IMR-90 (cell line): Measurements from ENCODE around the gene C17orf107. TPM values are rescaled to one million over a fixed set of nuclear protein-coding genes. Genes with fewer than 3 reads are reported as not detected.

Experiments used
- ATAC-seq: fragments of 200-7000 bp; cut with Tn5 transposase; 2 replicates; pipeline ENCODE4 v1.9.1; 2020; ENCODE audit warnings: low read depth, mild to moderate bottlenecking, moderate library complexity
- BruUV-seq: library from RNA; stranded (reverse); fragments of 400-500 nt; replicated peaks from 2 replicates; lab custom pipeline; 2021; lab: Mats Ljungman, UMichigan
- CTCF ChIA-PET: fragments of 300-600 bp; formaldehyde crosslinking; extraction: SDS; loops from one replicate; lab custom pipeline; 2021; ENCODE audit warnings: antibody characterized with exemption; lab: Yijun Ruan, JAX
- POLR2A ChIA-PET: fragments of 300-600 bp; sonication (Branson Sonifier 250); formaldehyde crosslinking; loops from one replicate; lab custom pipeline; 2022; ENCODE audit warnings: antibody characterized with exemption; ENCODE audit not compliant: unreplicated experiment; lab: Charles Lee
- DNase-seq: peaks from one replicate; pipeline ENCODE4 v3.0.0; 2013
- H2AFZ ChIP-seq: replicated peaks from 2 replicates; pipeline ENCODE3; 2013; ENCODE audit warnings: low read length, mild to moderate bottlenecking; ENCODE audit not compliant: poor library complexity
- H2AK5ac ChIP-seq: 2 replicates; pipeline ENCODE4 v1.6.1; 2013; ENCODE audit warnings: low read depth, low read length, inconsistent platforms
- H2AK9ac ChIP-seq: replicated peaks from 2 replicates; pipeline ENCODE3; 2013; ENCODE audit warnings: mild to moderate bottlenecking, low read depth, low read length, moderate library complexity; ENCODE audit not compliant: poor library complexity
- H2BK120ac ChIP-seq: 2 replicates; pipeline ENCODE4 v1.6.1; 2013; ENCODE audit warnings: low read depth, low read length, inconsistent platforms
- H2BK15ac ChIP-seq: 3 replicates; pipeline ENCODE4 v1.6.1; 2013; ENCODE audit warnings: low read depth, low read length, inconsistent platforms
- H2BK20ac ChIP-seq: 2 replicates; pipeline ENCODE4 v1.6.1; 2013; ENCODE audit warnings: low read depth, mild to moderate bottlenecking, inconsistent platforms, low read length, moderate library complexity
- H2BK5ac ChIP-seq: 2 replicates; pipeline ENCODE4 v1.6.1; 2013; ENCODE audit warnings: mild to moderate bottlenecking, low read depth, low read length, inconsistent platforms; ENCODE audit not compliant: poor library complexity, severe bottlenecking
- H3K14ac ChIP-seq: replicated peaks from 2 replicates; pipeline ENCODE4 v1.6.1; 2013; ENCODE audit warnings: low read depth, low read length, inconsistent platforms
- H3K18ac ChIP-seq: 2 replicates; pipeline ENCODE4 v1.6.1; 2013; ENCODE audit warnings: low read depth, low read length, control low read depth
- H3K23ac ChIP-seq: 2 replicates; pipeline ENCODE4 v1.6.1; 2013; ENCODE audit warnings: low read depth, low read length, inconsistent platforms
- H3K27ac ChIP-seq: 2 replicates; pipeline ENCODE4 v1.5.1; 2013; ENCODE audit warnings: mild to moderate bottlenecking, control low read depth, low read length; ENCODE audit not compliant: insufficient read depth
- H3K27me3 ChIP-seq: 2 replicates; pipeline ENCODE4 v1.6.1; 2013; ENCODE audit warnings: low read length; ENCODE audit not compliant: control insufficient read depth, insufficient read depth
- H3K36me3 ChIP-seq: 2 replicates; pipeline ENCODE4 v1.6.1; 2013; ENCODE audit warnings: low read length, mixed read lengths; ENCODE audit not compliant: control insufficient read depth, insufficient read depth
- H3K4ac ChIP-seq: 2 replicates; pipeline ENCODE4 v1.6.1; 2013; ENCODE audit warnings: low read depth, low read length, inconsistent platforms
- H3K4me1 ChIP-seq: 2 replicates; pipeline ENCODE4 v1.6.1; 2013; ENCODE audit warnings: low read length, mixed read lengths; ENCODE audit not compliant: control insufficient read depth, insufficient read depth
- H3K4me2 ChIP-seq: 2 replicates; pipeline ENCODE4 v1.6.1; 2013; ENCODE audit warnings: low read depth, mild to moderate bottlenecking, control low read depth, low read length, moderate library complexity
- H3K4me3 ChIP-seq: 2 replicates; pipeline ENCODE4 v1.5.1; 2013; ENCODE audit warnings: low read depth, mild to moderate bottlenecking, control low read depth, low read length, moderate library complexity; ENCODE audit not compliant: insufficient read depth
- H3K56ac ChIP-seq: 2 replicates; pipeline ENCODE4 v1.6.1; 2013; ENCODE audit warnings: low read length, inconsistent platforms; ENCODE audit not compliant: insufficient read depth; ENCODE audit errors: extremely low read depth
- H3K79me1 ChIP-seq, 2 experiments: 2 replicates each; pipeline ENCODE4 v1.6.1; 2013; ENCODE audit warnings: low read length in 2 of 2, inconsistent platforms in 1 of 2, low read depth in 1 of 2
- H3K9ac ChIP-seq: 2 replicates; pipeline ENCODE4 v1.6.1; 2013; ENCODE audit warnings: low read depth, low read length, control low read depth
- H3K9me1 ChIP-seq: 2 replicates; pipeline ENCODE4 v1.6.1; 2013; ENCODE audit warnings: low read length, inconsistent platforms; ENCODE audit not compliant: insufficient read depth
- H3K9me3 ChIP-seq: 2 replicates; pipeline ENCODE4 v1.6.1; 2013; ENCODE audit warnings: low read length; ENCODE audit not compliant: control insufficient read depth, insufficient read depth
- H4K20me1 ChIP-seq: 2 replicates; pipeline ENCODE4 v1.6.1; 2013; ENCODE audit warnings: low read length, inconsistent platforms; ENCODE audit not compliant: insufficient read depth
- H4K5ac ChIP-seq: 2 replicates; pipeline ENCODE4 v1.6.1; 2013; ENCODE audit warnings: mild to moderate bottlenecking, low read depth, low read length, control low read depth
- H4K8ac ChIP-seq, 2 experiments: 2 replicates each; pipeline ENCODE4 v1.6.1; 2013; ENCODE audit warnings: low read depth in 2 of 2, low read length in 2 of 2, control low read depth in 1 of 2, inconsistent platforms in 1 of 2
- H4K91ac ChIP-seq: 2 replicates; pipeline ENCODE4 v1.6.1; 2013; ENCODE audit warnings: low read depth, low read length, inconsistent platforms; ENCODE audit not compliant: insufficient read depth
- POLR2A ChIP-seq: IDR thresholded peaks from 2 replicates; pipeline ENCODE4 v1.6.1; 2012; ENCODE audit warnings: mild to moderate bottlenecking, low read depth, low read length
- RAD21 ChIP-seq: IDR thresholded peaks from 2 replicates; pipeline ENCODE4 v1.6.1; 2012; ENCODE audit warnings: low read length, improper control_type of control experiment
- USF2 ChIP-seq: fragments of 150-350 bp; IDR thresholded peaks from 2 replicates; pipeline ENCODE4 v1.6.1; 2017; ENCODE audit warnings: mild to moderate bottlenecking, antibody characterized with exemption, low read length, low read depth
- WGBS, 2 experiments: methylation state at CpG; one replicate each; pipeline versions ENCODE4 v1.1.5 to v1.1.7; 2013; ENCODE audit warnings: missing lambda C conversion rate in 2 of 2; ENCODE audit not compliant: insufficient read length in 1 of 2; ENCODE audit errors: extremely low coverage in 2 of 2; 5-methylcytosine and 5-hydroxymethylcytosine counted together
- dilution Hi-C: fragments of 300-500 bp; cut with HindIII; formaldehyde crosslinking; loops from one replicate; pipeline ENCODE4 v1.14.3; 2018; ENCODE audit warnings: low sequenced_read_pairs; ENCODE audit not compliant: unreplicated experiment
- in situ Hi-C: fragments of 300-500 bp; cut with MboI; formaldehyde crosslinking; loops from 3 replicates; pipeline ENCODE4 v1.14.3; 2019; ENCODE audit warnings: low sequenced_read_pairs, inconsistent platforms, mixed read lengths
- intact Hi-C: fragments of 100-400 bp; cut with micrococcal nuclease; formaldehyde crosslinking; loops from 2 replicates; pipeline ENCODE4 v1.10.0; 2022
- polyA plus RNA-seq, 3 experiments: library from polyadenylated mRNA; depleted of rRNA; stranded (reverse); fragments of >200 nt; gene quantifications; 2 replicates each; pipeline ENCODE4 v1.2.3, GENCODE V29; 2012; ENCODE audit warnings: low replicate concordance in 1 of 3
- total RNA-seq: library from RNA; depleted of rRNA; stranded (reverse); fragments of >200 nt; gene quantifications from 2 replicates; pipeline ENCODE4 v1.2.3, GENCODE V29; 2012

C17orf107 gene
- total and polyA plus RNA-seq, 2 of the 4 experiments (the other 2 are of a cell fraction) = 0.54 to 0.82 TPM

- no peaks in the 10 kb centered on the region for H3K27me3 ChIP-seq
- no peak overlapping the region for H4K5ac ChIP-seq
- no peaks in the 10 kb centered on the region for H3K9me3 ChIP-seq
- no peak overlapping the region for H2AK9ac ChIP-seq
- H4K91ac ChIP-seq = no peak overlapping the region
- no peak overlapping the region for H2BK20ac ChIP-seq
- H3K56ac ChIP-seq = no peak overlapping the region
- peaks cover 22 to 61% of the 10 kb centered on the region in 2 experiments; a peak in 3 of 4 replicates for H3K79me1 ChIP-seq
- BruUV-seq = no TSS peak
- no peak overlapping the region for H2AK5ac ChIP-seq
- H3K4me1 ChIP-seq = peaks cover 19% of the 10 kb centered on the region
- ChIA-PET CTCF (no interaction called here), POLR2A (no interaction called here)
- H2BK15ac ChIP-seq = no peak overlapping the region
- TF ChIP-seq USF2 (no peak), POLR2A (no peak), RAD21 (no peak)
- WGBS, 2 experiments = 86% methylated on average over 1 of the region's 13 CpGs; no CpG with 5 or more reads in 1 of the 2 experiments
- H2AFZ ChIP-seq = no peak overlapping the region
- DNase-seq (no peak), ATAC-seq (no peak)
- H2BK5ac ChIP-seq = no peak overlapping the region
- H4K20me1 ChIP-seq = peaks cover 66% of the 10 kb centered on the region
- H3K18ac ChIP-seq = no peak overlapping the region
- H3K27ac ChIP-seq = no peak overlapping the region
- no peak overlapping the region for H3K14ac ChIP-seq
- no peak overlapping the region for H4K8ac ChIP-seq
- in situ Hi-C loops = no loop called here
- intact Hi-C loops = no loop called here
- H3K9me1 ChIP-seq = peaks cover 15% of the 10 kb centered on the region; the same call in 1 of the 2 replicates
- no peak overlapping the region for H2BK120ac ChIP-seq
- H3K36me3 ChIP-seq = peaks cover 46% of the 10 kb centered on the region
- no peak overlapping the region for H3K9ac ChIP-seq
- no peak overlapping the region for H3K4me3 ChIP-seq
- dilution Hi-C loops = no loop called here
- H3K4ac ChIP-seq = no peak overlapping the region
- no peak overlapping the region for H3K4me2 ChIP-seq
- H3K23ac ChIP-seq = no peak overlapping the region
These were observed 43.6 kb downstream of the C17orf107 start for GRCh38 chr17:4942760-4943508.
